DLD1 (cell line): ENCODE measurements around the gene PPP3R1.

ENCODE experiments used
- in situ Hi-C: cut with HindIII; loops from 2 replicates; pipeline ENCODE4 v1.10.0; 2017; ENCODE audit warnings: low sequenced_read_pairs

The PPP3R1 gene

GRCh38 chr2:68263632-68264031 lies 11.3 kb upstream of the PPP3R1 start:
- in situ Hi-C loops, result no loop called here

GRCh38 chr2:68258851-68259250 lies 6.5 kb upstream of the PPP3R1 start:
- in situ Hi-C loops, result no loop called here

GRCh38 chr2:68256093-68256450 lies 3.7 kb upstream of the PPP3R1 start:
- in situ Hi-C loops, result no loop called here

GRCh38 chr2:68253219-68254068 lies 1.1 kb upstream of the PPP3R1 start:
- in situ Hi-C loops, result no loop called here

GRCh38 chr2:68251855-68252399 lies 405 bp downstream of the PPP3R1 start:
- in situ Hi-C loops, result no loop called here

- in situ Hi-C loops, result no loop called here
These were observed 1.0 kb downstream of the PPP3R1 start for GRCh38 chr2:68251187-68251854.

GRCh38 chr2:68250652-68251186 lies 1.6 kb downstream of the PPP3R1 start:
- in situ Hi-C loops, result no loop called here

GRCh38 chr2:68250196-68250595 lies 2.1 kb downstream of the PPP3R1 start:
- in situ Hi-C loops, result no loop called here

- in situ Hi-C loops, result no loop called here
These were observed 3.5 kb downstream of the PPP3R1 start for GRCh38 chr2:68248806-68249205.

GRCh38 chr2:68248361-68248760 lies 4.0 kb downstream of the PPP3R1 start:
- in situ Hi-C loops, result no loop called here

GRCh38 chr2:68246396-68246795 lies 5.9 kb downstream of the PPP3R1 start:
- in situ Hi-C loops, result no loop called here

GRCh38 chr2:68245672-68246071 lies 6.7 kb downstream of the PPP3R1 start:
- in situ Hi-C loops, result no loop called here

GRCh38 chr2:68245066-68245465 lies 7.3 kb downstream of the PPP3R1 start:
- in situ Hi-C loops, result no loop called here

GRCh38 chr2:68244456-68244855 lies 7.9 kb downstream of the PPP3R1 start:
- in situ Hi-C loops, result no loop called here

GRCh38 chr2:68241732-68242131 lies 10.6 kb downstream of the PPP3R1 start:
- in situ Hi-C loops, result no loop called here

GRCh38 chr2:68240446-68240845 lies 11.9 kb downstream of the PPP3R1 start:
- in situ Hi-C loops, result no loop called here

- in situ Hi-C loops, result no loop called here
These were observed 13.1 kb downstream of the PPP3R1 start for GRCh38 chr2:68238955-68239822.

- in situ Hi-C loops, result no loop called here
These were observed 14.3 kb downstream of the PPP3R1 start for GRCh38 chr2:68237976-68238580.

- in situ Hi-C loops, result no loop called here
These were observed 14.9 kb downstream of the PPP3R1 start for GRCh38 chr2:68237404-68237803.

- in situ Hi-C loops, result no loop called here
These were observed 15.5 kb downstream of the PPP3R1 start for GRCh38 chr2:68236876-68237275.
